Muscle layer of colon (tissue), 2 donors: ENCODE data around the gene TPM1.
A peak's percentile ranks its signal among the peaks of the same experiment; 100 is the strongest.

ENCODE experiments used
- H3K27ac ChIP-seq: one replicate; pipeline ENCODE4 v1.7.0; 2013; ENCODE audit warnings: low read depth, mild to moderate bottlenecking, low read length, moderate library complexity
- H3K27me3 ChIP-seq, 2 donors: one replicate each; pipeline ENCODE4 v1.7.0; 2013; ENCODE audit warnings: low read length in 2 of 2, mild to moderate bottlenecking in 2 of 2; ENCODE audit not compliant: insufficient read depth in 2 of 2, control insufficient read depth in 1 of 2
- H3K36me3 ChIP-seq: one replicate; pipeline ENCODE4 v1.7.0; 2013; ENCODE audit warnings: mild to moderate bottlenecking, low read length; ENCODE audit not compliant: insufficient read depth
- H3K4me1 ChIP-seq: one replicate; pipeline ENCODE4 v1.7.0; 2013; ENCODE audit warnings: mild to moderate bottlenecking, low read length; ENCODE audit not compliant: insufficient read depth
- H3K4me3 ChIP-seq, 2 donors: one replicate each; pipeline ENCODE4 v1.7.0; 2013; ENCODE audit warnings: low read length in 2 of 2, low read depth in 1 of 2, mild to moderate bottlenecking in 1 of 2, moderate library complexity in 1 of 2
- H3K9ac ChIP-seq: one replicate; pipeline ENCODE4 v1.7.0; 2013; ENCODE audit warnings: low read length
- H3K9me3 ChIP-seq: one replicate; pipeline ENCODE4 v1.7.0; 2013; ENCODE audit warnings: mild to moderate bottlenecking, low read length
- donor health status: abdominal sarcoma.
- donor health status: Adenocarcinoma of cecum.

Gene TPM1

GRCh38 chr15:63083044-63083443 is 40.5 kb downstream of the TPM1 start:
- Histone ChIP-seq H3K27me3 (no peaks in the 10 kb centered on the region), H3K36me3 (no peaks in the 10 kb centered on the region), H3K4me1 (peaks cover 25% of the 10 kb centered on the region), H3K27ac (peak overlapping the region; percentile 62), H3K4me3 (peak overlapping the region in 1 of 2 donors; percentile 35), H3K9me3 (no peaks in the 10 kb centered on the region), H3K9ac (peak overlapping the region; percentile 24)

- Histone ChIP-seq H3K36me3 (no peaks in the 10 kb centered on the region), H3K9ac (peak overlapping the region; percentile 24), H3K27ac (peak overlapping the region; percentile 62), H3K4me3 (peak overlapping the region in 1 of 2 donors; percentile 35), H3K4me1 (peaks cover 29% of the 10 kb centered on the region), H3K27me3 (no peaks in the 10 kb centered on the region), H3K9me3 (no peaks in the 10 kb centered on the region)
Measured at GRCh38 chr15:63083541-63083940, 41.0 kb downstream of the TPM1 start.

- Histone ChIP-seq H3K4me3 (no peak overlapping the region), H3K9me3 (no peaks in the 10 kb centered on the region), H3K27ac (no peak overlapping the region), H3K36me3 (no peaks in the 10 kb centered on the region), H3K9ac (no peak overlapping the region), H3K4me1 (peaks cover 41% of the 10 kb centered on the region), H3K27me3 (no peaks in the 10 kb centered on the region)
Measured at GRCh38 chr15:63084806-63085205, 42.3 kb downstream of the TPM1 start.

GRCh38 chr15:63085289-63085688 is 42.7 kb downstream of the TPM1 start:
- peaks cover 38% of the 10 kb centered on the region for H3K4me1 ChIP-seq

GRCh38 chr15:63086271-63086670 is 43.7 kb downstream of the TPM1 start:
- H3K9ac ChIP-seq, result no peak overlapping the region
- H3K4me1 ChIP-seq, result peaks cover 29% of the 10 kb centered on the region
- H3K27ac ChIP-seq, result no peak overlapping the region
- no peaks in the 10 kb centered on the region for H3K9me3 ChIP-seq
- H3K27me3 ChIP-seq, result no peaks in the 10 kb centered on the region
- H3K36me3 ChIP-seq, result no peaks in the 10 kb centered on the region
- H3K4me3 ChIP-seq, result no peak overlapping the region

More at GRCh38 chr15:63085289-63085688, 42.7 kb downstream of the TPM1 start:
- Histone ChIP-seq H3K9ac (no peak overlapping the region), H3K36me3 (no peaks in the 10 kb centered on the region), H3K27me3 (no peaks in the 10 kb centered on the region), H3K4me3 (no peak overlapping the region), H3K9me3 (no peaks in the 10 kb centered on the region), H3K27ac (no peak overlapping the region)

GRCh38 chr15:63086947-63087346 is 44.4 kb downstream of the TPM1 start:
- Histone ChIP-seq H3K36me3 (no peaks in the 10 kb centered on the region), H3K27ac (no peak overlapping the region), H3K9me3 (no peaks in the 10 kb centered on the region), H3K4me1 (peaks cover 29% of the 10 kb centered on the region), H3K9ac (no peak overlapping the region), H3K27me3 (no peaks in the 10 kb centered on the region), H3K4me3 (no peak overlapping the region)

GRCh38 chr15:63088533-63089245 is 46.1 kb downstream of the TPM1 start:
- Histone ChIP-seq H3K9ac (no peak overlapping the region), H3K4me3 (no peak overlapping the region), H3K27me3 (no peaks in the 10 kb centered on the region), H3K9me3 (no peaks in the 10 kb centered on the region), H3K36me3 (no peaks in the 10 kb centered on the region), H3K27ac (peak overlapping the region; percentile 59), H3K4me1 (peaks cover 17% of the 10 kb centered on the region)

- H3K27ac ChIP-seq, result peak overlapping the region; percentile 59
- no peaks in the 10 kb centered on the region for H3K36me3 ChIP-seq
- H3K27me3 ChIP-seq, result no peaks in the 10 kb centered on the region
- H3K9ac ChIP-seq, result no peak overlapping the region
- no peaks in the 10 kb centered on the region for H3K9me3 ChIP-seq
- H3K4me1 ChIP-seq, result peaks cover 19% of the 10 kb centered on the region
- H3K4me3 ChIP-seq, result no peak overlapping the region
Measured at GRCh38 chr15:63089260-63090043, 46.9 kb downstream of the TPM1 start.

- H3K27ac ChIP-seq, result no peak overlapping the region
- H3K9ac ChIP-seq, result no peak overlapping the region
- no peaks in the 10 kb centered on the region for H3K36me3 ChIP-seq
- no peaks in the 10 kb centered on the region for H3K9me3 ChIP-seq
- no peak overlapping the region for H3K4me3 ChIP-seq
- no peaks in the 10 kb centered on the region for H3K27me3 ChIP-seq
- H3K4me1 ChIP-seq, result peaks cover 23% of the 10 kb centered on the region
Measured at GRCh38 chr15:63090472-63090871, 47.9 kb downstream of the TPM1 start.

GRCh38 chr15:63090887-63091286 is 48.3 kb downstream of the TPM1 start:
- Histone ChIP-seq H3K36me3 (no peaks in the 10 kb centered on the region), H3K9ac (no peak overlapping the region), H3K27ac (no peak overlapping the region), H3K4me3 (no peak overlapping the region), H3K9me3 (no peaks in the 10 kb centered on the region), H3K27me3 (no peaks in the 10 kb centered on the region), H3K4me1 (peaks cover 23% of the 10 kb centered on the region)

GRCh38 chr15:63091679-63092446 is 49.3 kb downstream of the TPM1 start:
- no peak overlapping the region for H3K27ac ChIP-seq
- no peaks in the 10 kb centered on the region for H3K27me3 ChIP-seq
- H3K9ac ChIP-seq, result no peak overlapping the region
- H3K36me3 ChIP-seq, result no peaks in the 10 kb centered on the region
- H3K9me3 ChIP-seq, result no peaks in the 10 kb centered on the region
- H3K4me1 ChIP-seq, result peaks cover 23% of the 10 kb centered on the region
- H3K4me3 ChIP-seq, result no peak overlapping the region
